K562 (cell line): ENCODE data around the gene TAF8. TPM values are rescaled to one million over a fixed set of nuclear protein-coding genes. Genes with fewer than 3 reads are reported as not detected.

Source experiments
- ATAC-seq: fragments of 200-7000 bp; cut with Tn5 transposase; 3 replicates; pipeline ENCODE4 v1.9.1; 2020; ENCODE audit warnings: moderate library complexity
- BruUV-seq: library from RNA; stranded (reverse); fragments of 400-500 nt; replicated peaks from 2 replicates; lab custom pipeline; 2021; lab: Mats Ljungman, UMichigan
- CTCF ChIA-PET: fragments of 300-600 bp; formaldehyde crosslinking; extraction: SDS; loops from one replicate; lab custom pipeline; 2021; ENCODE audit warnings: low intra/inter-chr PET ratio; lab: Yijun Ruan, JAX
- POLR2A ChIA-PET: fragments of 300-600, 350-650 bp; sonication (Branson Sonifier 250); formaldehyde crosslinking; extraction: SDS; loops from one replicate; lab custom pipeline; 2021; ENCODE audit warnings: antibody characterized with exemption, inconsistent platforms; lab: Yijun Ruan, JAX
- DNase-seq, 4 experiments: peaks; one replicate each; pipeline versions ENCODE4 v3.0.0 to v3.0.0-alpha.2; 2011 to 2018; ENCODE audit warnings: low spot score in 3 of 4, mixed read lengths in 3 of 4; ENCODE audit errors: extremely low read depth in 1 of 4
- FAIRE-seq: peaks from 2 replicates; lab custom pipeline; 2011; peaks lifted over from hg19 to GRCh38; lab: Jason Lieb, UNC
- H2AFZ ChIP-seq: 2 replicates; pipeline ENCODE4 v1.6.0; 2011; ENCODE audit warnings: low read depth, low read length, control low read depth, inconsistent platforms
- H3K27ac ChIP-seq: fragments of 200-600 bp; 3 replicates; pipeline ENCODE4 v1.8.0; 2011; ENCODE audit warnings: low read depth, mild to moderate bottlenecking, control low read depth, inconsistent platforms, low read length, moderate library complexity, mixed read lengths; ENCODE audit errors: extremely low read depth
- H3K27me3 ChIP-seq, 2 experiments: fragments of 300-600 bp in 1 of 2; 2 replicates in 1 of 2; 3 replicates in 1 of 2; pipeline versions ENCODE4 v1.6.0 to v1.8.0; 2011; ENCODE audit warnings: inconsistent platforms in 2 of 2, low read length in 2 of 2, mild to moderate bottlenecking in 1 of 2, mixed read lengths in 1 of 2, moderate library complexity in 1 of 2; ENCODE audit not compliant: control insufficient read depth in 2 of 2, insufficient read depth in 2 of 2
- H3K36me3 ChIP-seq: fragments of 300-600 bp; 3 replicates; pipeline ENCODE4 v1.8.0; 2011; ENCODE audit warnings: mild to moderate bottlenecking, low read length, inconsistent platforms; ENCODE audit not compliant: control insufficient read depth, insufficient read depth
- H3K4me1 ChIP-seq, 2 experiments: fragments of 200-600 bp in 1 of 2; replicated peaks in 1 of 2; 2 replicates in 1 of 2; 3 replicates in 1 of 2; pipeline versions ENCODE4 v1.5.1 to v1.8.0; 2011; ENCODE audit warnings: inconsistent platforms in 2 of 2, low read length in 2 of 2, mild to moderate bottlenecking in 1 of 2, mixed read lengths in 1 of 2, moderate library complexity in 1 of 2; ENCODE audit not compliant: control insufficient read depth in 2 of 2, insufficient read depth in 2 of 2
- H3K4me2 ChIP-seq: 2 replicates; pipeline ENCODE4 v1.6.1; 2011; ENCODE audit warnings: low read length, control low read depth, inconsistent platforms, mixed read lengths; ENCODE audit not compliant: insufficient read depth
- H3K4me3 ChIP-seq: fragments of 200-600 bp; sonication (generic), shearing (Covaris generic); 2 replicates; pipeline ENCODE4 v1.5.1; 2016; ENCODE audit warnings: control low read depth, inconsistent platforms
- H3K79me2 ChIP-seq: fragments of 200-600 bp; 3 replicates; pipeline ENCODE4 v1.8.0; 2011; ENCODE audit warnings: low read length, inconsistent platforms; ENCODE audit not compliant: control insufficient read depth, insufficient read depth
- H3K9ac ChIP-seq, 2 experiments: 2 replicates each; pipeline versions ENCODE4 v1.6.0 to v1.6.1; 2011; ENCODE audit warnings: low read depth in 2 of 2, low read length in 2 of 2, control low read depth in 1 of 2, inconsistent platforms in 1 of 2, mild to moderate bottlenecking in 1 of 2, mixed read lengths in 1 of 2; ENCODE audit not compliant: insufficient read depth in 1 of 2
- H3K9me1 ChIP-seq: one replicate; pipeline ENCODE4 v1.6.0; 2011; ENCODE audit warnings: inconsistent platforms, mild to moderate bottlenecking, low read length, moderate library complexity; ENCODE audit not compliant: control insufficient read depth, insufficient read depth
- H3K9me3 ChIP-seq: replicated peaks from 2 replicates; pipeline ENCODE4 v1.5.1; 2011; ENCODE audit warnings: low read depth, low read length, inconsistent platforms; ENCODE audit not compliant: control insufficient read depth, insufficient read depth
- H4K20me1 ChIP-seq: replicated peaks from 2 replicates; pipeline ENCODE4 v1.6.1; 2011; ENCODE audit warnings: low read length, inconsistent platforms, mixed read lengths; ENCODE audit not compliant: control insufficient read depth, insufficient read depth
- CAMTA2 ChIP-seq: fragments of 250-450 bp; sonication (Bioruptor Pico); conservative IDR thresholded peaks from 2 replicates; pipeline ENCODE4 v1.5.1; 2022
- CEBPB ChIP-seq: fragments of 450-650 bp; IDR thresholded peaks from 2 replicates; pipeline ENCODE4 v1.6.1; 2016; ENCODE audit warnings: missing genetic modification characterization, missing compliant biosample characterization
- CREB1 ChIP-seq, 2 experiments: sonication (generic) in 1 of 2; formaldehyde crosslinking in 1 of 2; IDR thresholded peaks; 2 replicates each; pipeline versions ENCODE4 v1.6.1 to v1.8.0; 2012 to 2022; ENCODE audit warnings: inconsistent platforms in 1 of 2, mild to moderate bottlenecking in 1 of 2, missing genetic modification reagents in 1 of 2, moderate library complexity in 1 of 2
- CTCF ChIP-seq, 3 experiments: IDR thresholded peaks in 2 of 3; conservative IDR thresholded peaks in 1 of 3; 2 replicates each; pipeline ENCODE4 v1.5.1; 2011 to 2012; ENCODE audit warnings: low read length in 3 of 3, mild to moderate bottlenecking in 3 of 3, control low read depth in 2 of 3, improper control_type of control experiment in 1 of 3, inconsistent platforms in 1 of 3, low read depth in 1 of 3, mixed read lengths in 1 of 3, moderate library complexity in 1 of 3; ENCODE audit not compliant: insufficient read depth in 2 of 3
- DDX20 ChIP-seq: fragments of 450-650 bp; IDR thresholded peaks from 2 replicates; pipeline ENCODE4 v1.6.1; 2016; ENCODE audit warnings: missing genetic modification characterization, low read depth, mild to moderate bottlenecking, missing compliant biosample characterization, moderate library complexity
- DPF2 ChIP-seq: fragments of 450-650 bp; IDR thresholded peaks from 2 replicates; pipeline ENCODE4 v1.6.1; 2016
- FOSL1 ChIP-seq: fragments of 200-800 bp; sonication (Bioruptor generic); conservative IDR thresholded peaks from 2 replicates; pipeline ENCODE4 v1.6.1; 2016; ENCODE audit warnings: missing genetic modification characterization, missing compliant biosample characterization
- GABPA ChIP-seq: fragments of 200-800 bp; sonication (Bioruptor generic); conservative IDR thresholded peaks from 2 replicates; pipeline ENCODE4 v1.6.1; 2016; ENCODE audit warnings: low read depth, missing genetic modification characterization, missing compliant biosample characterization
- KDM2B ChIP-seq: fragments of 250-450 bp; sonication (Bioruptor Pico); IDR thresholded peaks from 2 replicates; pipeline ENCODE4 v1.8.0; 2021; ENCODE audit warnings: mild to moderate bottlenecking, moderate library complexity
- MAX ChIP-seq: sonication (generic); formaldehyde crosslinking; IDR thresholded peaks from 2 replicates; pipeline ENCODE4 v1.9.0; 2022; ENCODE audit warnings: mild to moderate bottlenecking, missing genetic modification reagents
- NR2F6 ChIP-seq: fragments of 450-650 bp; formaldehyde crosslinking; IDR thresholded peaks from 2 replicates; pipeline ENCODE4 v1.4.0; 2020; ENCODE audit warnings: mild to moderate bottlenecking
- PATZ1 ChIP-seq: fragments of 250-450 bp; sonication (Bioruptor Pico); IDR thresholded peaks from 2 replicates; pipeline ENCODE4 v1.5.0; 2020; ENCODE audit warnings: mild to moderate bottlenecking, borderline replicate concordance
- THAP12 ChIP-seq: fragments of 250-450 bp; sonication (Bioruptor Pico); IDR thresholded peaks from 2 replicates; pipeline ENCODE4 v1.9.0; 2021; ENCODE audit warnings: mild to moderate bottlenecking, inconsistent platforms
- USF1 ChIP-seq: sonication (generic); formaldehyde crosslinking; IDR thresholded peaks from 2 replicates; pipeline ENCODE4 v1.9.0; 2022; ENCODE audit warnings: mild to moderate bottlenecking, missing genetic modification reagents
- ZNF197 ChIP-seq: fragments of 200-800 bp; sonication (Bioruptor generic); IDR thresholded peaks from 2 replicates; pipeline ENCODE4 v1.6.1; 2016; ENCODE audit warnings: low read depth, missing genetic modification characterization, missing compliant biosample characterization
- WGBS: fragments of 100-300 bp; shearing (Covaris generic); methylation state at CpG from one replicate; pipeline ENCODE4 v1.1.6; 2016; ENCODE audit warnings: low coverage, mixed read lengths; ENCODE audit not compliant: insufficient coverage; ENCODE audit errors: missing lambda C conversion rate; 5-methylcytosine and 5-hydroxymethylcytosine counted together
- in situ Hi-C: fragments of 300-500 bp; cut with MboI; formaldehyde crosslinking; loops from 4 replicates; pipeline ENCODE4 v1.15.0; 2018; ENCODE audit warnings: inconsistent platforms, mixed read lengths
- intact Hi-C: fragments of 100-400 bp; cut with micrococcal nuclease; formaldehyde crosslinking; loops from 2 replicates; pipeline ENCODE4 v1.14.2; 2022
- polyA plus RNA-seq, 8 experiments: library from polyadenylated mRNA; depleted of rRNA in 4 of 8; stranded (reverse) in 5 of 8; unstranded in 3 of 8; fragments of >200 nt; fragmentation: Nextera tagmentation in 2 of 8; fragmentation: Illumina TruSeq in 1 of 8; extraction: Ambion mirVana in 2 of 8; extraction: Trizol in 1 of 8; gene quantifications; 2 replicates each; pipeline versions ENCODE4 v1.2.1 to v1.2.3, GENCODE V29; 2011 to 2014; ENCODE audit warnings: inconsistent platforms in 1 of 8, missing spikeins in 1 of 8
- total RNA-seq, 7 experiments: library from RNA; depleted of rRNA in 6 of 7; stranded (reverse); fragments of >200 nt in 6 of 7; fragmentation: Illumina TruSeq in 2 of 7; extraction: Trizol in 2 of 7; gene quantifications; 2 replicates each; pipeline versions ENCODE4 v1.2.1 to v1.2.3, GENCODE V29; 2011 to 2021; ENCODE audit warnings: low replicate concordance in 1 of 7

The TAF8 gene
- total and polyA plus RNA-seq, 9 of the 15 experiments (the other 6 are each of a cell fraction or from before 2014, with no cell fraction given), result 29.4 to 84.0 (median 52.6) TPM

- in situ Hi-C loops (no loop called here), intact Hi-C loops (loop anchor here (2.0 kb wide), 1 partner anchor 55 kb away; no protein-coding TSS in a partner anchor)
- Histone ChIP-seq H3K4me3 (no peak overlapping the region), H3K36me3 (no peaks in the 10 kb centered on the region), H3K27ac (no peak overlapping the region), H3K9ac (no peak overlapping the region), H3K4me1 (peaks cover 12 to 29% of the 10 kb centered on the region in 2 experiments; a peak in 4 of 5 replicates), H4K20me1 (no peaks in the 10 kb centered on the region; the same call in 1 of the 2 replicates), H2AFZ (no peak overlapping the region), H3K27me3 (peaks cover 0 to 6% of the 10 kb centered on the region in 2 experiments; a peak in 1 of 5 replicates), H3K4me2 (no peak overlapping the region), H3K9me3 (no peaks in the 10 kb centered on the region), H3K79me2 (no peaks in the 10 kb centered on the region), H3K9me1 (no peaks in the 10 kb centered on the region)
- FAIRE-seq, result no peak
- no peak for DNase-seq
- ChIA-PET CTCF (interaction anchor here (1.0 to 1.7 kb wide), 2 partner anchors 54 to 342 kb away, joined by 3 to 7 read pairs; partner anchors contain the start of gene TOMM6), POLR2A (interaction anchor here (1.0 to 1.4 kb wide), 7 partner anchors 8 to 33 kb away, joined by 3 to 8 read pairs (median 5); no protein-coding TSS in a partner anchor)
- 49% methylated on average over 2 of the region's 2 CpGs for WGBS
- peak; percentile 9; the same call in 2 of the 3 replicates for ATAC-seq
- no TSS peak for BruUV-seq
- TF ChIP-seq PATZ1 (CRISPR knock-in tag), result no peak
- TF ChIP-seq NR2F6 (CRISPR knock-in tag), result no peak
- no peak for TF ChIP-seq CTCF (IDR thresholded peaks at IDR 0.05 in 2 of 3, conservative IDR thresholded peaks at IDR 0.05 in 1 of 3; ENCODE audit: insufficient read depth in 2 of 3, low read depth in 1 of 3, low read length in 3 of 3)
- 0 out of 2 replicates have a peak, but pooled peaks have one; percentile 2 for TF ChIP-seq USF1
- peak; percentile 50 for TF ChIP-seq MAX (CRISPR knock-in tag)
- TF ChIP-seq FOSL1 (tag), result 0 out of 2 replicates have a peak, but pooled peaks have one; percentile 16
- no peak for TF ChIP-seq CEBPB (tag)
- TF ChIP-seq ZNF197 (CRISPR knock-in tag), result no peak
- TF ChIP-seq THAP12 (CRISPR knock-in tag), result no peak
- no peak for TF ChIP-seq CREB1 (IDR thresholded peaks at IDR 0.05)
- no peak for TF ChIP-seq CREB1 (CRISPR knock-in tag; IDR thresholded peaks at IDR 0.05)
- no peak for TF ChIP-seq DDX20
- TF ChIP-seq KDM2B (CRISPR knock-in tag), result no peak
- TF ChIP-seq GABPA (tag), result no peak
- TF ChIP-seq DPF2, result no peak
- TF ChIP-seq CAMTA2 (CRISPR knock-in tag), result no peak
Observed at GRCh38 chr6:42129360-42129676, 79.0 kb downstream of the TAF8 start.
